ENCODE data around the gene MT1HL1.

- TF ChIP-seq ATF3 (IDR thresholded peaks at IDR 0.05): no peak
- TF ChIP-seq REST (IDR thresholded peaks at IDR 0.05; ENCODE audit: low read depth): no peak
- TF ChIP-seq CTCF (IDR thresholded peaks at IDR 0.05 in 2 of 3, conservative IDR thresholded peaks at IDR 0.05 in 1 of 3; ENCODE audit: borderline replicate concordance in 1 of 3, insufficient read depth in 1 of 3, low read depth in 2 of 3, low read length in 2 of 3): no peak
- no peak for TF ChIP-seq FOSL1 (IDR thresholded peaks at IDR 0.05; ENCODE audit: low read depth)
- no peak for TF ChIP-seq POLR2AphosphoS5 (IDR thresholded peaks at IDR 0.05; ENCODE audit: low read depth, low read length)
- TF ChIP-seq POLR2A (IDR thresholded peaks at IDR 0.05; ENCODE audit: borderline replicate concordance, extremely low read depth, insufficient read depth, insufficient read length): no peak
- TF ChIP-seq TCF7L2 (IDR thresholded peaks at IDR 0.05; ENCODE audit: borderline replicate concordance, extremely low read depth, insufficient read depth, insufficient read length): no peak
- no peak for TF ChIP-seq SP1 (IDR thresholded peaks at IDR 0.05; ENCODE audit: low read depth)
- no peak for TF ChIP-seq SIN3A (IDR thresholded peaks at IDR 0.05; ENCODE audit: low read depth)
Observed at GRCh38 chr1:236983818-236984217, 20.4 kb downstream of the MT1HL1 start.
